Stimulated activated CD8-positive, alpha-beta memory T cell treated with anti-CD3 and anti-CD28 coated beads, Interleukin-7, amount 100 ng/mL, for 1 hour (primary cell): ENCODE measurements around the gene ZNF90.
A peak's percentile ranks its signal among the peaks of the same experiment; 100 is the strongest.
"Not testable (repeated sequence)": the region's sequence is repeated elsewhere in the genome, so short reads cannot be mapped to it uniquely, and the experiment has no call there.

Source experiments
- DNase-seq, 2 donors: peaks; one replicate each; pipeline ENCODE4 v3.0.0-alpha.2; 2020; ENCODE audit warnings: low read depth in 2 of 2

ZNF90 gene

DNA sequence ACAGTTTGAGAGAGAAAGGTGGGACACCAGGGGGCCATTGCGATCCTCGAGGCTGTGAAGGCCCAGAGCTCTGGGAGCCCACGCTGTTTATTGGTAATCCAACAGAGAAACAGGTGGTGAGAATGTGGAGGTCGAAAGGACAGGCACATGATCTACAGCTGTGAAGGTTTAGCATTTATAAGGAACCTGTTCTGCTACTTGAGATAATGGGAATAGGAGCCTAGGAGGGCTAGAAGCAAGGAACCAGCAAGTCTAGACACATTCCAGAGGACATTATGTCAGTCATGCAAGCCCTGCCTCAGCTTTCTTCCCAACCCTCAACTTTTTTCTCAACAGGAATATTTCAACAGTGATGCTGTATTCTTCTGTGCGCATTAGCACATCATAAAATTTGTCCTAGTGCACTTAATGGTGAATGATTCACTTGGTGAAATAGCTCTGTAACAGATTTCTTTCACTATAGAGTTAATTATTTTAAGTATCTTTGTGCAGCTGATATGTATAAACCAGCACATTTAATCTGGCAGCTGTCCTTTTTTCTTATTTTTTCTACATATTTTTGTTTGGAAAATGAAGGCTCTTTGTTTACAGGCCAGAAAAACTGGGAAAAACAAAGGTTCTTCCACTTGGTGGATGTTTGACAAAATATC is 25.4 kb downstream of the ZNF90 start:
- DNase-seq = no peak

DNA sequence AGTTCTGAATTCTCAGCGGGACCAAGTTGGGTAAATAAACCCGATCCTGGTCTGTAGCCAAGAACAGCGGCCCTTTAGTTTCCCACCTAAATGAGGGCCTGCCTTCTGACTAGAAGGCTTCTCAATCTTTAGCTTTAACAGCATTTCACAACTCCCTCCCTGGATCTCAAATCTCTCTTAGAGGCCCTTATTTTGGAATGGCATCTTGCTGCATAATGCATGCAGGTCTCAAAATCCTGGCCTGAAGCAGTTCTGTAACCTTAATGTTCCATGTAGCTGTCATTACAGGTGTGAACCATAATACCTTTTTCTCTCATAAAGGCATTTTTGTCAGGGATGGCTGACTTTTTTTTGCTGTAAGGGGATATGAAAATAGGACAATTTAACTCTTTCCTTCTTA is 29.5 kb downstream of the ZNF90 start:
- no peak for DNase-seq

DNA sequence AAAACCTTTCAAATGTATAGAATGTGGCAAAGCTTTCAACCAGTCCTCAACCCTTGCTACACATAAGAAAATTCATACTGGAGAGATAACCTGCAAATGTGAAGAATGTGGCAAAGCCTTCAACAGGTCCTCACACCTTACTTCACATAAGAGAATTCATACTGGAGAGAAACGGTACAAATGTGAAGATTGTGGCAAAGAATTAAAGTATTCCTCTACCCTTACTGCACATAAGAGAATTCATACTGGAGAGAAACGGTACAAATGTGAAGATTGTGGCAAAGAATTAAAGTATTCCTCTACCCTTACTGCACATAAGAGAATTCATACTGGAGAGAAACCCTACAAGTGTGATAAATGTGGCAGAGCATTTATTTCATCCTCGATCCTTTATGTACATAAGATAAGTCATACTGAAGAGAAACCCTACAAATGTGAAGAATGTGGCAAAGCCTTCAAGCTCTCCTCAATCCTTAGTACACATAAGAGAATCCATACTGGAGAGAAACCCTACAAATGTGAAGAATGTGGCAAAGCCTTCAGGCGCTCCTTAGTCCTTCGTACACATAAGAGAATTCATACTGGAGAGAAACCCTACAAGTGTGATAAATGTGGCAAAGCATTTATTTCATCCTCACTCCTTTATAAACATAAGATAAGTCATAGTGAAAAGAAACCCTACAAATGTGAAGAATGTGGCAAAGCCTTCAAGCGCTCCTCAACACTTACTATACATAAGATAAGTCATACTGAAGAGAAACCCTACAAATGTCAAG is 40.5 kb downstream of the ZNF90 start:
- DNase-seq = not testable (repeated sequence)

DNA sequence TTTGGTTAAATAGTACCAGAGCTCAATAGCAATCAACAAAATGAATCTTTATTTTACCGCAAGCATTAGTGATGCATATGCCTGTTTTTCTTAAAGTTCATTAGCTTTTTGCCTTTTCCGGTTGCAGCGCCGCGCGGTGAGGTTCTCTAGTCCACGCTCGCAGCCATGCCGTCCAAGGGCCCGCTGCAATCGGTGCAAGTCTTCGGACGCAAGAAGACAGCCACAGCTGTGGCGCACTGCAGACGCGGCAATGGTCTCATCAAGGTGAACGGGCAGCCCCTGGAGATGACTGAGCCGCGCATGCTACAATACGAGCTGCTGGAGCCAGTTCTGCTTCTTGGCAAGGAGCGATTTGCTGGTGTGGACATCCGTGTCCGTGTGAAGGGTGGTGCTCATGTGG is 47.1 kb downstream of the ZNF90 start:
- no peak for DNase-seq

DNA sequence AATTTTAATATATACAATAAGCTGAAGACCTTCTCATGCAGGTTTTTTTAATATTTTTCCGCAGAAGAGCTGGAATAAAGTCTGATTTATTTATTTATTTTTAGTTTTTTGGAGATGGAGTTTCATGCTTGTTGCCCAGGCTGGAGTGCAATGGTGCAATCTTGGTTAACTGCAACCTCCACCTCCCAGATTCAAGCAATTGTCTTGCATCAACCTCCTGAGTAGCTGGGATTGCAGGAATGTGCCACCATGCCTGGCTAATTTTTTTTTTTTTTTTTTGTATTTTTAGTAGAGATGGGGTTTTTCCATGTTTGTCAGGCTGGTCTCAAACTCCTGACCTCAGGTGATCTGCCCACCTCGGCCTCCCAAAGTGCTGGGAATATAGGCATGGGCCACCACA is 55.1 kb downstream of the ZNF90 start:
- not testable (repeated sequence) for DNase-seq

DNA sequence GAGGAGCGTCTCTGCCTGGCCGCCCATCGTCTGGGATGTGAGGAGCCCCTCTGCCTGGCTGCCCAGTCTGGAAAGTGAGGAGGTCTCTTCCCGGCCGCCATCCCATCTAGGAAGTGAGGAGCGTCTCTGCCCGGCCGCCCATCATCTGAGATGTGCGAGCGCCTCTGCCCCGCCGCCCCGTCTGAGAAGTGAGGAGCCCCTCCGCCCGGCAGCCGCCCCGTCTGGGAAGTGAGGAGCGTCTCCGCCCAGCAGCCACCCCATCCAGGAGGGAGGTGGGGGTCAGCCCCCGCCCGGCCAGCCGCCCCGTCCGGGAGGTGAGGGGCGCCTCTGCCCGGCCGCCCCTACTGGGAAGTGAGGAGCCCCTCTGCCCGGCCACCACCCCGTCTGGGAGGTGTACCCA is 59.9 kb downstream of the ZNF90 start:
- DNase-seq = not testable (repeated sequence)

DNA sequence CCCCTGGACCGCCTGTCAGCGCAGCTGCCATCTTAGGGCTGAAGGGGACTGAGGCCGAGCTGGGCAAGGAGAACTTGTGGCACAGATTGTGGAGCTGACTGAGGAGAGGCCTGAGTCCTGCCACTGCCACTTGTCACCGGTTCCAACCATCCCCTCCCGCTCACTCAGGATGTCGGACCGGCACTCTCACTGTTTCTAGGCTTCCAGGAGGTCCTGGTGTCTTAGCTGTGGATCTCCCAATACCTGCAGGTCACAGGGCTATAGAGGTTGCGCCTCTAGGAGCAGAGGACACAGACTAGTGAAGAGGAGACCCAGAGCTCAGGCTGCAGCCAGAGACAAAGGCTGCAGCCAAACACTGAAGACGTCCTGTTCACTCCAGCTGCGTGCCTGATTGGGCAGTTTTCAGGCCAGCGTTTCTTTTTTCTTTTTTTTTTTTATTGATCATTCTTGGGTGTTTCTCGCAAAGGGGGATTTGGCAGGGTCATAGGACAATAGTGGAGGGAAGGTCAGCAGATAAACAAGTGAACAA is 73.9 kb downstream of the ZNF90 start:
- DNase-seq = no peak

DNA sequence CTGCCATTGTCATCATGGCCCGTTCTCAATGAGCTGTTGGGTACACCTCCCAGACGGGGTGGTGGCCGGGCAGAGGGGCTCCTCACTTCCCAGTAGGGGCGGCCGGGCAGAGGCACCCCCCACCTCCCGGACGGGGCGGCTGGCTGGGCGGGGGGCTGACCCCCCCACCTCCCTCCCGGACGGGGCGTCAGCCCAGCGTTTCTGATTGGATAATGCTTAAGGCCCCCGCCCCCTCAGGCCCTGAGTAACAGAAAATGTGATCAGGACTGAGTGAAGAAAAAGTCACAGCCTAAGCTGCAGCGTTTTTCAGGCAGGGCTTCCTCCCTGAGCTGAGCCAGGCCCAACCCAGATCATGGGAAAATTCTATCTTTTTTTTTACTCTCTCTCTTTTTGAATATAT is 74.7 kb downstream of the ZNF90 start:
- DNase-seq = not testable (repeated sequence)

DNA sequence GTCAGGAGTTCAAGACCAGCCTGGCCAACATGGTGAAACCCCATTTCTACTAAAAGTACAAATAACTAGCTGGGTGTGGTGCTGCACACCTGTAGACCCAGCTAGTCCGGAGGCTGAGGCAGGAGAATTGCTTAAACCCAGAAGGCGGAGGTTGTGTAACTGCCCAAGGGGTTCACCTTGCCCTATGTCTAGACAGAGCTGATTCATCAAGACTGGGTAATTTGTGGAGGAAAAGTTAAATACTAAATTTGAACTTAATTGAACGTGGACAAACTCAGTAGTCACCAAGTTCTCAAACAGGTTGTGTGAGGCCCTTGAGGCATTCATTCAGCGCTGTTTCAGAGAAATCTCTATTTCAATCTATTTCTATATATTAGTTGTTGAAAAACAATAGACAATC is 75.5 kb downstream of the ZNF90 start:
- DNase-seq = no peak

DNA sequence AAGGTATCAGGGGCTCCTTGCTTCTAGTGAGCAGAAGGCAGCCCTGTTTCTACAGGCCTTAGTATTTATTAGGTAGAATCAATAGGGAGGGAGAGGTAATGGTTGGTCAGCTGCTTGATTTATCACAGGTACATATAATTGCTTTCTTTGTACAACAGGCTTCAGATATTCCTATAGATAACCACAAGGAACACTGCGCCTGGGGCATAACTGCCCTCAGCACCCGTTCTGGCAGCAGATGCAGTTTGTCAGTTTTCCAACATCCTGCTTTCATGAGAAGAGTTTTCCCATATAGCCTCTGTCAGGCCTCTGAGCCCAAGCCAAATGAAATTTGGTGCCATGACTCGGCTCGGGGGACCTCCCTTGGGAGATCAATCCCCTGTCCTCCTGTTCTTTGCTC is 76.8 kb downstream of the ZNF90 start:
- DNase-seq = no peak

DNA sequence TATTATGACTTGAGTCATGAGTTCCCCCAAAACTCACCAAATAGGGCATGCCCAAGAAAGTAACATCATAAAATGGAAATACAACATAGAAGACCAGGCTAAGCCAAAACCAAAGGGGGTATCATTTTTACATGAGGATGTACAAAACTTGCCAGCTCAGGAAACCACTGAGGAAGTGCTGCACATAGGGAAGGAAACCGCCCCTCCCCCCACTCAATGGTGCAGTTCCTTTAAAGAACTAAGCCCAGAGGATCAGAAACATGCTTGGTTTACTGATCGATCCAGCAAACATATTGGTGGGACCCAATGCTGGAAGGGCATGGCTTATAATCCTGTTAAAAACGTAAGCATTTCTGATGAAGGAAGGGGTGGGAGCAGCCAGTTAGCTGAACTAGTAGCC is 85.0 kb downstream of the ZNF90 start:
- DNase-seq = no peak

DNA sequence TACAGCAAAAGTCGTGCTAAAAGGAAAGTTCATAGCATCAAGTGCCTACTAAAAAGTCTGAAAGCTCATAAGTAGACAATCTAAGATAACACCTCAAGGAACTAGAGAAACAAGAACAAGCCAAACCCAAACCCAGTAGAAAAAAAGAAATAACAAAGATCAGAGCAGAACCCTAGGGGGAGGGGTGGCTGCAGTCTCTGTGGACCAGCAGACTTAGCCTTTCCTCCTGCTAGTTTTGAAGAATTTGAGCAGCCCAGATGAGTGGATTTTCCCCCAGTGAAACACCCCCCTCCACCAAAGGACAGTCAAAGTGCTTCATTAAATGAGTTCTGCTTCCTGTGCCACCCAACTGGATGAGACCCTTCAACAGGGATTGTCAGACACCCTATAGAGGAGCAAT is 86.7 kb downstream of the ZNF90 start:
- DNase-seq = no peak

DNA sequence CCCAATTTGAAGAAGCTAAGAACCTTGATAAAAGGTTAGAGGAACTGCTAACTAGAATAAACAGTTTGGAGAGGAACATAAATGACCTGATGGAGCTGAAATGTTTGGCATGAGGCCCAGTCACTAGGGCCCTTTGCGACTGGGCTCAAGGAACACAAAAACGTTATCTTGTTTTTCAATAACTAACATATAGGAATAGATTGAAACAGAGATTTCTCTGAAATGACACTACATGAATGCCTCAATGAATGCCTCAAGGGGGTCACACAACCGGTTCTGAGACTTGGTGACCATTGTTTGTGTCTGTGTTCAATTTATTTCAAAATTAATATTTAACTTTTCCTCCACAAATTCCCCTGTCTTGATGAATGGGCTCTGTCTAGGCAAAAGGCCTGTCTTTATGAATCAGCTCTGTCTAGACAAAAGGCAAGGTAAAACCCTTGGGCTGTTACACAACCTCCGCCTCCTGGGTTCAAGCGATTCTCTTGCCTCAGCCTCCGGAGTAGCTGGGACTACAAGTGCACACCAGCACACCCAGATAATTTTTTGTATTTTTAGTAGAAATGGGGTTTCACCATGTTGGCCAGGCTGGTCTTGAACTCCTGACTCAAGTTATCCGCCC is 88.3 kb downstream of the ZNF90 start:
- DNase-seq = no peak

DNA sequence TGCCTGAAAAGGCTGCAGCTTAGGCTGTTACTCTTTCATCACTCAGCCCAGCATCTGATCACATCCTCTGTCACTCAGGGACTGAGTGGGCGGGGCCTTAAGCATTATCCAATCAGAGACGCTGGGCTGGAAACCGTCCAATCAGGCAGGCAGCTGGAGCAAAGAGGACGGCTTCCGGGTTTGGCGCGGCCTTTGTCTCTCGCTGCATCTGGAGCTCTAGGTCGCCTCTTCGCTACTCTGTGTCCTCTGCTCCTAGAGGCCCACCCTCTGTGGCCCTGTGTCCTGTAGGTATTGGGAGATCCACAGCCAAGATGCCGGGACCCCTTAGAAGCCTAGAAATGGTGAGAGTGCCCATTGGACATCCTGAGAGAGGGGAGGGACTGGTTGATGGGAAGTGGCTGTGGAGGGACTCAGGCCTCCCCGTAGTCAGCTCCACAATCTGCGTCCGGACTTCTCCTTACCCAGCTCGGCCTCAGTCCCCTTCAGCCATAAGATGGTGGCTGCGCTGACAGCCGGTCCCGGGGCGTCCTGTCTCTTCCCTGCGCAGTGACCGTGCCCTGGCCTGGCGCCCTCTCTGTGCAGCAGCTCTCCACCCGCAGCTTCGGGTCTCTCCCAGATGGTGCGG is 89.3 kb downstream of the ZNF90 start, which contains the start of gene ZNF486:
ZNF486 (plus strand) TSS at position 195 of the 625 bp plus-strand sequence; CDS start at position 312, 117 bp downstream.
- peak; percentile 71 to 79 for DNase-seq

DNA sequence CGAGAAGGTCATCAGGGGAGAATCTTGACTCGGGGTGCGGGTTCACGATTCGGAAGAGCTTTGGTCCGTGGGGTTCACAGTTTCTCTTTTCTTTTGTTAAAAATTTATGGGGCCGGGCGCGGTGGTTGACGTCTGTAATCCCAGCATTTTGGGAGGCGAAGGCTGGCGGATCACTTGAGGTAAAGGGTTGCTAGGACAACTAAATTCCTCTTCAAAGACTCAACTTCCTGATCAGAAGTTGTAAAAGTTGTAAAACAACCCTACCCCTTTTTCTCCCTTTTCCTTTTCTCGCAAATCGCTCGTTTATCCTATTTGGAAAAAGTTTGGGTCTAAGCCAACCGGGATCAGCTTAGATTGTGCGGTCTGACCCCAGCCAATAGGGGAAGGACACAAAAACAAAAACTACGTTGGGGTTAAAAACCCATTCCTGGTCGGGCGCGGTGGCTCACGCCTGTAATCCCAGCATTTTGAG is 89.9 kb downstream of the ZNF90 start:
- no peak for DNase-seq
